Fibroblast of mammary gland (primary cell): Measurements from ENCODE around the gene GUCY1A2.

Experiments used
- DNase-seq: peaks from one replicate; pipeline ENCODE4 v3.0.0-alpha.2; 2010; ENCODE audit warnings: low read depth
- H3K4me3 ChIP-seq: 2 replicates; pipeline ENCODE4 v1.5.1; 2011; ENCODE audit warnings: low read depth, mild to moderate bottlenecking, low read length, moderate library complexity; ENCODE audit not compliant: control insufficient read depth
- TF ChIP-seq, protein P1 (sequence below): conservative IDR thresholded peaks from 2 replicates; pipeline ENCODE4 v1.5.1; 2011; ENCODE audit warnings: low read depth, low read length, inconsistent platforms; ENCODE audit not compliant: control insufficient read depth, insufficient read depth

GUCY1A2 gene

DNA sequence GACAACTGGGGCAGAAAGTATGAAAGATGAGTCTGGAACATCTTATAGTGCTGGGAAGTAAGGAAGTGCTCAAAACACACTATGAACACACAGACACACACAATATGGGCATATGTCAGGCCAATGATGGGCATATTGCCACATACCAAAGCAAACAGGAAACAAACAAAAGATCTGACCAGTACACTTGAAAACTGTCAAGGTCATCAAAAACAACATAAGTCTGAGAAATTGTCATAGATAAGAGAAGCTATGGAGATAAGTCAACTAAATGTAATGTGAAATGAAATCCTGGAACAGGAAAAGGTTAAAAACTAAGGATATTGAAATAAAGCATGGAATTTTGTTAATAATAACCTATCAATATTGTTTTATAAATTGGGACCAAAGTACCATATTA is 46.4 kb downstream of the GUCY1A2 start:
- no peak overlapping the region for H3K4me3 ChIP-seq
- TF ChIP-seq, protein P1, sequence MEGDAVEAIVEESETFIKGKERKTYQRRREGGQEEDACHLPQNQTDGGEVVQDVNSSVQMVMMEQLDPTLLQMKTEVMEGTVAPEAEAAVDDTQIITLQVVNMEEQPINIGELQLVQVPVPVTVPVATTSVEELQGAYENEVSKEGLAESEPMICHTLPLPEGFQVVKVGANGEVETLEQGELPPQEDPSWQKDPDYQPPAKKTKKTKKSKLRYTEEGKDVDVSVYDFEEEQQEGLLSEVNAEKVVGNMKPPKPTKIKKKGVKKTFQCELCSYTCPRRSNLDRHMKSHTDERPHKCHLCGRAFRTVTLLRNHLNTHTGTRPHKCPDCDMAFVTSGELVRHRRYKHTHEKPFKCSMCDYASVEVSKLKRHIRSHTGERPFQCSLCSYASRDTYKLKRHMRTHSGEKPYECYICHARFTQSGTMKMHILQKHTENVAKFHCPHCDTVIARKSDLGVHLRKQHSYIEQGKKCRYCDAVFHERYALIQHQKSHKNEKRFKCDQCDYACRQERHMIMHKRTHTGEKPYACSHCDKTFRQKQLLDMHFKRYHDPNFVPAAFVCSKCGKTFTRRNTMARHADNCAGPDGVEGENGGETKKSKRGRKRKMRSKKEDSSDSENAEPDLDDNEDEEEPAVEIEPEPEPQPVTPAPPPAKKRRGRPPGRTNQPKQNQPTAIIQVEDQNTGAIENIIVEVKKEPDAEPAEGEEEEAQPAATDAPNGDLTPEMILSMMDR: no peak
- no peak for DNase-seq

DNA sequence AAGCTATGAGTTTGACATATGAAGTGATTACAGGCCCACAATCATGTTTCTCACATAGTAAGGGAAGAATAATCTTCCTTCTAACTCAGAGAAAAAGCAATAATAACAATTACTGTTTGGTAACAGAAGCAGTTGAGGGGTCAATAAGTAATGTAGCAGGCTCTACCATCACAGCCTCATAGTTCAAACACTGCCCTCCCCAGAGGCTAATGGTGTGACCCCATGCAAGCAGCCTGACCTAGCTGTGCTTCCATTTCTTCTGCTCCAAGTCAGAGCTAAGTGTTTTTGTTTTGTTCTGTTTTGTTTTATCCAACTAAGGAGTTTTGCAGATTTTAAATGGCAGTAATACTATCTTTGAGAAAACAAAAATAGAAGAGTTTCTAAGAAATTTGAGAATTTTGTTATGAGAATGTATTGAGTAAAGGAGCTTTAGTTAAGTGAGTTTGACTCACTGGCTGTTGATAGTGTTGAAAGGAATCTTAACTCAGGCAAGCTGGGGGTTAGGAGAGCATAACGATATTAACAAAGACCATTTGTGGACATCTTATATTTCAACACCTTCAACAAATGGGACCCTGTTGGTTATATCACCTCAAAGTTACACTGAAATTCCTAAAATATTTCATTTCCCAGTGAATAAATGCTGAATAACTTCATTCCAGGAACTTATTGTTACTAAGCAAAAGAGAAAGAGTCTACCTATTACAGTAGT is 48.5 kb downstream of the GUCY1A2 start:
- H3K4me3 ChIP-seq: no peak overlapping the region
- DNase-seq: no peak
- TF ChIP-seq, protein P1: no peak

DNA sequence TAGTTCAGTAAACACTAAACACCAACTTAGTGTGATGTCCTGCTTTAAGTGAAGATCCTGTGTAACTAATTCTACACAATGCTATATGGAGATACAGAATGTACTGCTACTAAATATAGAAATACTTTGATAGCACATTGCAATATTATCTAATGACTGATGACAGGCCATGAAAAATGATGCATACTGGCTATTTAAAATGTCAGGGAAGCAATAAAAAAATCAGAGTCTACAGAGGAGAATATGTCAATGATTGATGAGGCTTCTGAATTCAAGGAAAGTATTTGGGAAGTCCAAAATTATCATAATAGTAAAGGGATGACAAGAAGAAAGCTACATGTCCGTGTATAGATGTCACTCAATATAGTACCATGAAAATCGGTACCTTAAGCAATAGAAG is 55.3 kb downstream of the GUCY1A2 start:
- TF ChIP-seq, protein P1: no peak
- no peak for DNase-seq
- H3K4me3 ChIP-seq: no peak overlapping the region

DNA sequence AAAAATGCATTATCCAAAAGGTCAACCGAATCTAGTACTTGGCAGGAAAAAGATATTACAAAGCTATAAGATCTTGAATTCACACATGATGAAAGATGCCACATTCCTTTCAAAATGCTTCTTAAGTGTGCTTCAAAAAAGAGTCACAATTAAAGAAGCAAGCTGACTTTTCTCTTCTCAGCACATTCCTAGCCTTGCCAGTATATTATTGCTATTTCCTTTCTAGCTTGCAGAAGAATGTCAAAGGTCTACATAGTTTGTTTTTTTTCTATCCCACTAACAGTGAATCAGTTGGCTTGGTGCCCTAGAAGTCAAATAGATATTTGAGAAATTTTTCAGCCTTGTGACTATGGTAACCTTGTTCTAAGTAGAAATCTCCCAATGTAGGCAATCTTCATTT is 56.8 kb downstream of the GUCY1A2 start:
- H3K4me3 ChIP-seq: no peak overlapping the region
- peak; percentile 91 for DNase-seq
- TF ChIP-seq, protein P1: no peak

DNA sequence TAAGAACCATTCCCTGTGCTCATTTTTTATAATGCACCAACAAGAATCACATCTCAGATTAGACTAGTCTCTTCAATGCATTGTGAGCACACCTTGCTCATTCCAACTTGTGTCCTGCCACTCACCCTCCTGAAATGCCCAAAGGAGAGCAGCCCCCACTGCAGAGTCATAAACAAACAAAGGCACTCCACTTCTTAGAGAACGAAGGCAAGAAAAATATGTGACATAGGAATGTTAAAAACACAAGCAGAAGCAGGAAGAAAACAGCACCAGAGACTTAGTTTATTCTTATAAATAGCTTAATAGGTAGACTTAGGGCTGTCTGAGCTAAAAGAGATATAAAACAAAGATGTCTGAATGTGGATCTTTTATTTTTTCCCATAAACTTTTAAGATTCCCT is 57.2 kb downstream of the GUCY1A2 start:
- TF ChIP-seq, protein P1: no peak
- H3K4me3 ChIP-seq: no peak overlapping the region
- DNase-seq: no peak

DNA sequence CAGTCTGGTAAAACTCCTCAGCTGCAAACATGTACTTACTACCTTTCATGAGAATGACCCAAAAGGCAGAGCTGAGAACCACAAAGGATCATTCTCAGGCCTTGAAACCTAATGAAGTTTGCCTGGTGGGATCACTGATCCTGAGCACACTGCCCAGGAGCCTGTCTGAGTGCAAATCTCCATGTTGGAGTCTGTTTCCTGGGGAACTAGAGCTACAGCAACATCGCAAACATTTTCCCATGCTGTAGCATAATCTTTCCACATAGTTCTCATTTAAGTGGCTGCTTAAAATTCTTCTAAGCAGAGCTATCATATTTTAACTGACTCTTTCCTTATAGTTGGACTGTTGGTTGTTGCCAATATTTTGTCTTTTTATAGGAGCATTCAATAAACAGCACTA is 58.5 kb downstream of the GUCY1A2 start:
- TF ChIP-seq, protein P1: no peak
- no peak overlapping the region for H3K4me3 ChIP-seq
- DNase-seq: no peak

DNA sequence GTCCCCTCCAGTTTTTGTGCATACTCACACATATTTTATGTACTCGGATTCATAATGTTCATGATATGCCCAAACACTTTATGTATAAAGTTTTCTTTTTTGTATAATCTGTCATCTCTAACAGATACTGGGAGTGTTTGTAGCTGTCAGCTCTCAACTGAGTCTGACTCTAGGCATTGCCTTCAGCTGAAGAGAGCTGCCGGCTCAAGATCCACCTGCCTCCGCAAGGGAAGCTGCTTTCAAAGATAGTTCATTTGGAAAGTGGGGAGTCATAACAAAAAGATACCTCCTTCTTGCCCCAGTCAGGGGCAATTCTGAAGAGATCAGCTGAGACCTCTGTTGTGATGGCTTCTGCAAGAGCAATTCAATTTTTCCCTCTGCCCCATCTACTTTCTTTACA is 58.9 kb downstream of the GUCY1A2 start:
- TF ChIP-seq, protein P1: no peak
- DNase-seq: no peak
- H3K4me3 ChIP-seq: no peak overlapping the region
